AG09309 (cell line): Measurements from ENCODE around the gene ZNF385B.

Experiments used
- DNase-seq: peaks from one replicate; pipeline ENCODE4 v3.0.0-alpha.2; 2010; ENCODE audit warnings: low read depth
- H3K4me3 ChIP-seq: 2 replicates; pipeline ENCODE4 v1.5.1; 2011; ENCODE audit warnings: mild to moderate bottlenecking, low read depth, low read length, moderate library complexity; ENCODE audit not compliant: control insufficient read depth
- TF ChIP-seq, protein P1 (sequence below): IDR thresholded peaks from 2 replicates; pipeline ENCODE4 v1.5.1; 2011; ENCODE audit warnings: mild to moderate bottlenecking, low read depth, low read length, inconsistent platforms; ENCODE audit not compliant: insufficient read depth, control insufficient read depth; ENCODE audit errors: missing control alignments

The ZNF385B gene

DNA sequence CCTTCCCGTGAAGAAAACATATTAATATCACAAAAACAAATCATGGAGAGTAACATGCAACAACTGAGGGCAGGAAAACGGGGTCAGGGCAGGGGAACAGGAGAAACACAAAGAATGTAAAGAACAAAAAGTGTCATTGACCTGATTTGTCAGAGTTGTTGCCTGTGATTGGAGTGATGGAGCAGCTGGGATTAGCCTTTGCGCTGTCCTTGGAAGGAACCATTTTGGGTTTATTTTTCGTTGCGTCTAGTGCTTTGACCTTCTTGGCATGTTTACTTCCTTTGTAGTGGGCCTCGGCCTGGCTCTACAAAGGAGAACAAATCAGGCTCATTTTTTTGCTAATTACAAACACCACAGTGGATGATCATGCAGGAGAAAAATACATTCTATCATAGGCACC, 378.3 kb downstream of the ZNF385B start:
- no peak overlapping the region for H3K4me3 ChIP-seq
- DNase-seq: no peak
- TF ChIP-seq, protein P1, sequence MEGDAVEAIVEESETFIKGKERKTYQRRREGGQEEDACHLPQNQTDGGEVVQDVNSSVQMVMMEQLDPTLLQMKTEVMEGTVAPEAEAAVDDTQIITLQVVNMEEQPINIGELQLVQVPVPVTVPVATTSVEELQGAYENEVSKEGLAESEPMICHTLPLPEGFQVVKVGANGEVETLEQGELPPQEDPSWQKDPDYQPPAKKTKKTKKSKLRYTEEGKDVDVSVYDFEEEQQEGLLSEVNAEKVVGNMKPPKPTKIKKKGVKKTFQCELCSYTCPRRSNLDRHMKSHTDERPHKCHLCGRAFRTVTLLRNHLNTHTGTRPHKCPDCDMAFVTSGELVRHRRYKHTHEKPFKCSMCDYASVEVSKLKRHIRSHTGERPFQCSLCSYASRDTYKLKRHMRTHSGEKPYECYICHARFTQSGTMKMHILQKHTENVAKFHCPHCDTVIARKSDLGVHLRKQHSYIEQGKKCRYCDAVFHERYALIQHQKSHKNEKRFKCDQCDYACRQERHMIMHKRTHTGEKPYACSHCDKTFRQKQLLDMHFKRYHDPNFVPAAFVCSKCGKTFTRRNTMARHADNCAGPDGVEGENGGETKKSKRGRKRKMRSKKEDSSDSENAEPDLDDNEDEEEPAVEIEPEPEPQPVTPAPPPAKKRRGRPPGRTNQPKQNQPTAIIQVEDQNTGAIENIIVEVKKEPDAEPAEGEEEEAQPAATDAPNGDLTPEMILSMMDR: no peak

DNA sequence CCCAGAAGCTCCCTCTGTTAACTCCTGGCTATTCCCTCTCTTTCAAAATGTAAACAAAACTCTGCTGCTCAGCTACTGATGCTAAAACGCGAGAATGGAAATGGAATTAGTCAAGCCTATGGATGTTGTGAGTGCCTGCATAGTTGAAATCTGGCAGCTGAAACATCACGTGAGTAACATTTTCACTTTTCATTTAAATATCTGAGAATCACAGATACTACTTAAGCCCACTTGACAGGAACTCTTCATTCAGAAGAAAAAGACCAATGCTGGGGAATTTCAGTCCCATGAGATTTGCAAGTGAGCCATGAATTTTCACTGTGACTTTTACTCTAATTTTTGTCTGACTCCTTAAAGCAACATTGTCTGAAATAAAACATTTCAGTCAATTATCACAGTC, 381.5 kb downstream of the ZNF385B start:
- DNase-seq: no peak
- TF ChIP-seq, protein P1: no peak
- H3K4me3 ChIP-seq: no peak overlapping the region

DNA sequence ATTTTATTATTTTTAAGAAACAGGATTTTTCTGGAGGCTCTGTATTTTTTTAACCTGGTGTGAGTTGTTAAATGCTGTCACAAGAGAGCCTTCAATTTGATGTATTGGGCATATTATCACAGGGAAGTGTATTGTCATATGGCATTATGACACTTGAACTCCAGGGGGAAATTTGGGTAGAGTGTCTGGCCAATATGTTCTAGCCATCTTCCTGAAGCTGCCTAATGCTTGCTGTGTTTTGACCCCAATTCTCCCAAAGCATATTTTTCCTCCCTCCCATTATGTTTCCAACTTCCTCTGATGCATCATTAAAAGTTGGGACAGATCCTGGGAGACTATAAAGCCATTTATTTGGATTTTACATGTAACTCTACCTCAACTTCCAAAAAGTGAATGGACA, 382.6 kb downstream of the ZNF385B start:
- DNase-seq: no peak
- no peak overlapping the region for H3K4me3 ChIP-seq
- TF ChIP-seq, protein P1: no peak

DNA sequence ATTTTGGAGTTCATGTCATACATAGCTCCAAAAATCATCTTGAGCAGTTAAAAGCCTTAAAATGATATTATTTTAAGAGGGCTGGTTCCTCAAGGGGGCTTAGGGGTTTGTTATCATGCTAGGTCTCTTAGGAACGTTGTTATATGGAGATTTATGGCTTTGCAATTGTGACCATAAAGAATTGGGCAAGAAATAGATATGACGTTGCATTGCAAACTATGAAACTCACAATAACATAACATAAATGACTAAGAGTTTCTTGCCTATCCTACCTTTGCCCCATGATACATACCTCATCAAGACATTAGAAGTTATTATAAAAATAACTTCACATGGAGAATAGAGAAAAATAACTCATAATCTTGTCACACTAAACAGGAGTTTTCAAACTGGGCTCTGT, 390.4 kb downstream of the ZNF385B start:
- TF ChIP-seq, protein P1: no peak
- no peak for DNase-seq

DNA sequence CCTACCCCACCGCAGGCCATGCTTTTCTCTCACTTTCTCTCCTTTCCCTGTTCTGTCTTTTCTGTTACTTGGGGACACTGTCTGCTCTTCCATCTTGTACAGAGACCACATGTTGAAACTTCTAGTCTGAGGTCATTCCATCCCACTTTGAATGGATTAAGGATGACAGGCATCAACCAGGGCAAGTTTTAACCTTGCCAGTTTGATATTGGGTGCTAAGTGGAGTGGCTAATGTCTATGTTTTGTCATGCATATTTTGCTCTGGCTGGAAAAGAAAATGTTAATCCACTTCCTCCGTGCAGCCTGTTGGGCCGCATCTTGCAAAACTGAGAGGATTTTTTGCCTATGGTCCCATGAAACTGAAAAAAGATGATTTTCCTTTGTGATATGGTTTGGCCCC, 391.3 kb downstream of the ZNF385B start:
- DNase-seq: no peak
- H3K4me3 ChIP-seq: no peak overlapping the region
- TF ChIP-seq, protein P1: no peak

More for the DNA sequence above, 390.4 kb downstream of the ZNF385B start:
- no peak overlapping the region for H3K4me3 ChIP-seq

DNA sequence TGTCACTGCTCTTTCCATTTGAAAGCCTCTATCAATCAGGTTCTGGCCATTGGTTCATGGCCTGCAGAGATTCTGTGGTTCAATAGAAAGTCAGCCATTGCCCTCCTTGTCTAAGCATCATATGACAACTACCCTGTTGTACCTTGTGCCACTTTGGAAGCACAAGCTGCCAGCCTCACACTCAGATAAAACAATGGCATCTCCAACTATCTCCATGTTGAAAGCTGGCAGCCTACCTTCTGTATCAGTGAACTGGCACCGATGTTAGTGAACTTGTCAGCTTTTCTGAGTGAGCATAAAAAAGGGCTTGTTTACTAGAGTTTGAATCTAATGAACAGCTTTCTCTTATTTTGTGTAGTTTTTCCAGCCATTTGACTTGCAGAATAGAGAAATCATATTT, 393.5 kb downstream of the ZNF385B start:
- no peak for DNase-seq
- H3K4me3 ChIP-seq: no peak overlapping the region
- TF ChIP-seq, protein P1: no peak

DNA sequence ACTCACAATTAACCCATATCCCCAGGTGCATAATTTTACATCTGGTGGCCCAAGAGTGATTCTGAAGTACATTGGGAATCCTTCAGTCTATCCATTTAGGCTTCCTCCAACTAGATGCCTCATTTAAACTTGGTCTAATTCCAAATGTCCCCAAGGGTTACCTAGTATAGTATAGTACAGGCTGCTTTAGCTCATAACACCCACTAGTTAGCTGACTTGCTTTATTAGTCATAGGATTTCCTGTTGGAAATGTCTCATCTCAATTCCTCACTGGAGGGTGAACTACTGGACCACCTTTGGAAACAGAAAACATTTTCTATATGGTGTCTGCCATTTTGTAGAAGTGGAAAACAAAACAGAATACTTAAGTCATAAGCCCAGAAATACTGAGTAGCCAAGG, 394.3 kb downstream of the ZNF385B start:
- no peak overlapping the region for H3K4me3 ChIP-seq
- DNase-seq: no peak
- TF ChIP-seq, protein P1: no peak
